Cortex of kidney (tissue), 1 donor: ENCODE data around the gene AANAT.

Experiments used
- DNase-seq: peaks from one replicate; lab custom pipeline; 2025; lab: John Stamatoyannopoulos, UW

The AANAT gene

DNA sequence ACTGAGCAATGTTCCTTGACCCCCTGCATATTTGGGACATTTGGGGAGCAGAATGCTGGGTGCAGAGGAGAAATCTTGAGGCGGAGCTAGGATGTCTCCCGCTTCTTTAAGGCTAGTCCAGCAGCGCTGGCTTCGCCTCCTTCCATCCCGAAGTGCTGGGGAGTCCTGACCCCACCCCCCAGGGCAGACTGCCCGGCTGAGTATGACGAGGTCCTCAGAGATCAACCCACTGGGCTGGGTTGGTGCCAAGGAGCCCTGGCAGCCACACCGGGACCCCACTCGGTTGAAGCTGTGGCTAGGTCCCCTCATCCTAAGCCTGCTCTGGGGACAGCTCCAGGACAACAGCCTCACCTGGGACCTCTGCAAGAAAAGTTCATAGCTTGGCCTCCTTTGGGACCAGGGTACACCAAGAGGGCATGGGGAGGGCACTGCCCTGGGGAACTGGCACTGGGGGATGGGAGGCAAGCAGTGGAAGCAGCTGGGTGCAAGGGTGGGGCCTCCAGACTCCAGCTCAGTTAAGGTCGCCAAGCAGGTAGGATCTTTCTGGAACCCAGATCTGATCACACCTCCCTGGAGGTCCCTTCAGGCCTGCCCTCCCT lies 22.8 kb downstream of the AANAT start:
- no peak for DNase-seq

DNA sequence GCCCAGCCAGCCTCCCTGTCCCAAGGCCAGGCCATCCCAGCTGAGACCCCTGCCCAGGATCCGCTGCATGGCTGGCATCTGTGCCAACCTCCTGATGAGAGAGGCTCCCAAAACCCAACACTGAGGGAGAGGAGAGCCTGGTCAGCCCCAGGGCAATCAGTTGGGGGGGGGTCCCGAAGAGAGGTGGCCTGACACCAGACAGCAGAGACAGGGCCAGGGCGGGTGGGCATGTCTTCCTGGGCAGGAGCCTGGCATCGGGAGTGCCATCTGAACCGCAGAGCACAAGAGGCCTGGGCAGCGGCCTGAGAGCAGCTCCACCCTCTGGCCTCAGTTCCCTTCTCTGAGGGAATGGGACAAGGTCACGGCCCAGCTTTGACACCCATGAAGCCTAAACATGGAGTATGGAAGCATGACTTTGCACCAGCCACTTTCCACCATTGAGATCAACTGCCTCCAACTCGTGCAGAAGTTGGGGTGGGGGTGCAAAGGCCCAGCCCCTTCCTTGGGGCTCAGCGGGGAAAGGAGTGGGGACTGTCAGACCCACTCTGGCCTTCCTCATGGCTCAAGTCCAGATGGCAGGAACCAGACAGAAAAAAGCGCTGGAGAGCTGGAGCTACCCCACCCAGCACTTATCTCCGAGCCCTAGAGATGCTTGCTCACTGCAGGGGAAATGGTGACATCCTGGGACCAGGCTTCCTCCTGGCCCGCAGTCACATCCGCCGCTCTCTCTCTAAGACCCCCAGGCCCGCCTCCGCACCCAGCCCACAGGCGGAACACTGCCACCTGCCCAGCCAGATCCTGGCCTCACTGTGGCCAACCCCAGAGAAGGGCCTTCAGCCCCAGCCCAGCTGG lies 24.1 kb downstream of the AANAT start:
- DNase-seq: no peak

DNA sequence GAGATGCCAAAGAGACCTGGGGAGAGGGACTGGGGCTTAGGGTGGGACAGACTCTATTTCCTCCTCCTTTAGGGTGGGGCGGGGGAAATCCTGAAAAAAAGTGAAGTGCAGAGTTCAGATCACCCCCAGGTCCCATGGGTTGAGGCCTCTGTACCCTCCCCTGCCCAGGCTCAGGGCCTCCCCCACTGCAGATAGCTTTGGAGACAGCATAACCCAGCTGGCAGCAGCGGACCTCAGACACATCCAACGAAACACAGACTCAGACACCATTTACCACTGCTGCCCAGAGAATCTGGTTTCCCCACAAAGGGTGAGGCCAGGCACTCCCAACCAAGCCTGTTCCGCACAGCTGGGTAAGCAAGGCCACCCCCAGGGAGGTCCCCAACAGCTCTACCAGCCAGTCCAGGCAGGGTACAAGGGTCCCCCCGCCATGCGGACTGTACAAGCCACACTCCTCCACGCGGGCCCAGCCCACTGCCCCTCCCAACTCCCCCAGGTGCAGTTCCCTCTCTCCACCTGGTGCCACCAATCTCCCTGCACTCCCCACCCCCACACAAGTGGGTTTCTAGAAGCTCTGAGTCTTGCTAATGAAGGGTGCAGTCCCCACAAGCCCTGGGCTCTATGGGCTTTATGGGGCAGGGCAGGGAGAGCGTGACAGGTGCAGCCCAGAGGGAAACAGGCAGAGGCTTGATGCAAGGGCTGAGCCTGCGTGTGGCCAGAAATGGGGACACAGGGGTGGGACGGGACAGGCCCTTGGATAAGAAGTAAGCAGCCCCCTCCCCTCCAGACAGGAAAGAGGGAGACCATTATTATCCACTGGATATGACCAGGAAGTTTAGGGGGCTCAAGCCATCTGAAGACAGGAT lies 25.0 kb downstream of the AANAT start:
- DNase-seq: no peak

DNA sequence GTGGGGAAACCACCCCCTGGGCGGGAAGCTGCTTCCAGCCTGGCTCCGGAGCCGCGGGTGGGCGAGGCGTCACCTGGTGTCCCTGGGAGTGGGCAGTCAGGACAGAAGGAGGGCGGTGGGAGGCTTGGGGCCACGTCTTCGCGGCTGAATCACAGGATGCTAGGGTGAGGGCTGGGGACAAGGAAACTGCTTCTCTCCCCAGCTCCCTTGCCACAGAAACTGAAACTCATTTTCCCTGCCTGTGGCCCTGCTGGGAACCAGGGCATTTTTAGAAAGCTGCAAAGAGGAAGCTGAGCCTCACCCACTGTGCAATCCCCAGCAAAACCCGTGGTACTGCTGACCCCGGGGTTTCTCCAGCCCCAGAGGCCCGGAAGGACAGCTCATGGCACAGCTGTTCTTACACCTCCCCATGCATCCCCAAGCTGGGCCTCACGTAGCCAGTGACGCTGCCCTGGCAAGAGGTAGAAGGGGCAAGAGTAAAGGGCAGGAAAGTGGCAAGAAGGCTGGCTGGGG lies 25.6 kb downstream of the AANAT start:
- no peak for DNase-seq

DNA sequence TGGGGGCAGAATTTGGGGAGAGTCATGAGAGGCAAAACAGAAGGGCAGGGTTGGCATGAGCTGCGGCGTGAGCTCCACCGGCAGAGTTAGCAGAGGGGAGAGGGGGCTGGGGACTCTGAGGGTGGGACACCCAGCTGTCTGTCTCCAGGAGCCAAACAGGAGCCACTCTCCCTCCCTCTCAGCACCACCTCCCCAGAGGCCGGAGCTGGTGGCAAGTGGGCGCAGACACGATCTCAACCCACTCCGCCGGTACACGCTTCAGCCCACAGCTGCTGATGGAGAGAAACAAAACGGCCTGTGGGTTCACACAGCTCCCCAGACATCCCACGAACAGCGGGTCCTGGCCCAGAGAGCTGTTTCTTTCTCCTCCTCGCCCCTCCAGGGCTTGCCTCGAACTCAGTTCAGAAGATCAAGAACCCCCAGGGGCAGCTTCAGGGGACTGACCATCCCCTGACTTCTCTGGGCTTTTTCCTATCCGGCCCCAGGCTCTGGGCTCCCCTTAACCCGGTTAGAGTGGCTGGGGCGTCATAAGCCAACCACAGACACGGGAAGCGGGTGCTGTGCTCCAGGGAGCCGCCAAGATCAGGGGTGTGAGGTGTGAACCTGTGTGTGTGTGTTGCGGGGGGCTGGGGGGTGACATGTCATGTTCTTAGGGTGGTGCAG lies 26.2 kb downstream of the AANAT start:
- no peak for DNase-seq

DNA sequence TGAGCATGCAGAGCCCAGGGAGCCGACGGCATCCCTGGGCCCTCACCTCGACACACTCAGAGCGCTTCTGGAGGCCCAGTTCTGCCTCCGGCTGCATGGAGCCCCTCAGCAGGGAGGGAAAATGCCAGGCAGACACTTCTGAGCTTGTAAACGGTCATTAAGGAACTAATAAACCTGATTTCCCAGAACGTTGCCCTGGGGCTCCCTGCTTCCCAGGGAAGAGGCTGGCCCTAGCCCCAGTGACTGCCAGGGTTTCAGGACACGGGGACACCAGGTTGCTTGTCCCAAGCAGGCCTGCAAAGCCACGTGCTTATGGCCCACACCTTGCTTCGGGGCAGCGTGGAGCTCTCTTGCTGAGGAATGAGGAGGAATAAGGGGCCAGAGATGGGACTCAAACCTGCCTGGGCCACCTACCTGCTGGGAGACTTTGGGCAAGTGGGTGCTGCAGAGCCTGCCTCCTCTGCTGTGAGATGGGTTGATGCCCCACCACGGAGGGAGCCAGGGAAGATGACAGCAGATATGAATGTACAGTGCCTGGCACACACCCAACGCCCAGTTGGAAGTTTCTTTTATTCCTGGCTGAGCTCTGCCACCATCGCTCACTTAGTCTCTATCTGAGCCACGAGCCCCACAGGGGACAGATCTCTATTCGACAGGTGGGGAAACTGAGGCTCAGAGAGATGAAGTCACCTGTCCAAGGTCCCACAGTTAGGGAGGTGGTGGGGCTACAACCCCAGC lies 28.4 kb downstream of the AANAT start:
- DNase-seq: no peak

DNA sequence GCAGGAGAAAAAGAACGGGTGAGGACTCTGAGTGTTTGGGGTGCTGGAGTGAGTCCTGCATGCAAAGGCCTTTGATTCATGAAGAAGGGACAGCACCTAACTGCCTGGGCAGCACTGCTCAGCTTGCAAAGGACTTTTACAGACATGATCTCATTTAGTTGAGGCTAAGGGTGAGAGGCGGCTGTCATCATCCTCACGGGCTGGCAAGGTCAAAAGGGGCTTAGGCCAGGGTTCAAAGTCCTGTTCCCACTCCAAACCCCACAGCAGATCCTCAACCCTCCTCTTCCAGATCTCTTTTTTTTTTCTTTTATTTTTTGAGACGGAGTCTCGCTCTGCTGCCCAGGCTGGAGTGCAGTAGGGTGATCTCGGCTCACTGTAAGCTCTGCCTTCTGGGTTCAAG lies 29.1 kb downstream of the AANAT start:
- no peak for DNase-seq

DNA sequence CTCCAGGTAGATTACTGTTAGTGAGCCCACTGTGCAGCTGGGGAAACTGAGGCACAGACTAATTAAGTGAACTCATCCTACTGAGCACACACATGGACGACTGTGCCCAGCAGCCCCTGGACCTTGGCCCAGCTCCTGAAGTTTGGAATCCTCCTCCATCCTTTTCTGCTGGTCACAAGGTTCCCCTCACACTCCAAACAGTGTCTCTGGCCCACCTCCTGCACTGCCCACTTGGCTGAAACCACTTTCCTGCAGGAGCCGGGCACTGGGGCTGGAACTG lies 30.2 kb downstream of the AANAT start:
- no peak for DNase-seq

DNA sequence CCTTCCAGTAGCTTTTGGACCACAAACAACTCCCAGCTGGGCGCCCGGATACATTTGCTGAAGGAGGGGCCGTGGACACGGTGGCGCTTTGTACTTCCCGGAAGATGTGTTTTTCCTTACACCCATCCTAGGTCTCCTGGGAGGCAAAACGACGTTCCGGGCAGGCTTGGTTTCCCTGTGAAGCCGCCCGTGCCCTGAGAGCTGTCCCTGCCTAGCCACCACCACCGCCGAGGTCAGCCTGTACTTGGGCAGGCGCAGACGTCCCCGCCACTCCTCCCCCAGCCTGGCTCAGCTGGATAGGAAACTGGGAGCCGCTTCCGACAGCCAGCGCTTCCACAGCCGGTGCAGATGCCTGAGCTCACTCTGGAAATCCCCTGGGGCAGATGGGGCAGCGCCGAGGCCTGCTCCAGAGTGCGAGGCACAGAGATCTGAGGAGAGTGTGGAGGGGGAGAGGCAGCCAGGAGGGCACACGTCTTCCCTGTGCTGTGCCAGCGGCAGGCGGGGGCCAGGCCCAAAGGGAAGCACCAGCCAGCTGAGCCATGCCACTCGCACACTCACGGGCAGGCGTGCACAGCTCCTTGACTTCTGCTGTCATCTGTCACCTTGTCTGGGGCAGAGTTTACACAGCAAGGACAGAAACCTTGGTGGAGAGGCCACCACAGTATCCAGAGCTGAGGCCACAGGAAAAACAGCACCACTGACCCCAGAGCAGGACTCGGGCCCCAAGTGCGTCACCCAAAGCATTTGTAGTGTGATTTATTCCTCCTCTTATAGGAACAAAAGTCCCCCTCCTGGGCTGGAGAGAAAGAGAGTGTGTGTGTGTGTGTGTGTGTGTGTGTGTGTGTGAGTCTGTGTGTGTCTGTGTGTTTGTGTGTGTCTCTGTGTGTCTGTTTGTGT lies 30.8 kb downstream of the AANAT start:
- DNase-seq: no peak

DNA sequence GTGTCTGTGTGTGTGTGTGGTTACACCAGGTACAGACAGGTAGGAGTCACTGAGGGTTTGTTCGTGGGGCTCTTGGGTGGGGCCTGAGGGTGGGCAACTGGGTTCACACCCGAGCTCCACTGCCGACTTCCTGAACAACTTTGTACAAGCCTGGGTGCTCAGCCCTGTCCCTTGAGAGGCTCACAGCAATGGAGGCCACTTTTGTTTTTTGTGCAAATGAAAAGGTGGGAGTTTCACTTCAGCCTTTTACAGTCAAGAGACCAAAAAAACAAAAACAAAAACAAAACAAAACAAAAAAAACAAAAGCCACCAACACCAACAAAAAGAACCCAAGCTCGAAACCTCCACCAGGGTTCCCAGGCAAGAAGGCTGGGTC lies 31.5 kb downstream of the AANAT start:
- DNase-seq: no peak

DNA sequence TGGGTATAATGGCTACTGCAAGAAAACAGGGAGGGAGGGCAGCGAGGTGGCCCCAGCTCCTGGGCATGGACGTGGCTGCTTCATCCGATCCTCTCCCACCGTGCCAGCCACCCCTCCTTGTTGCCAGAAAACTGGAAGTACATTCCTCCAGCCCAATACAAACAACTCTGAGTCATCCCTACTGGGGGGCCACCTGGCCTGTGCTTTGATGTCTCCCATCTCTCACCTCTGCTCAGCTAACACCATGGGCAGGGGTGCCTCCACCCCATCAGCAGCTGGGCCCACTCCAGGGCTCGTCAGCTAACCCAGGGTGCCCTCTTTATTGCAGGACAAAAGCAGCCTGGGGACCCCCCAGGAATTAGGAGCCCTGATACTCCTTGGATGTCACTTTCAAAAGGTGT lies 31.9 kb downstream of the AANAT start:
- no peak for DNase-seq

DNA sequence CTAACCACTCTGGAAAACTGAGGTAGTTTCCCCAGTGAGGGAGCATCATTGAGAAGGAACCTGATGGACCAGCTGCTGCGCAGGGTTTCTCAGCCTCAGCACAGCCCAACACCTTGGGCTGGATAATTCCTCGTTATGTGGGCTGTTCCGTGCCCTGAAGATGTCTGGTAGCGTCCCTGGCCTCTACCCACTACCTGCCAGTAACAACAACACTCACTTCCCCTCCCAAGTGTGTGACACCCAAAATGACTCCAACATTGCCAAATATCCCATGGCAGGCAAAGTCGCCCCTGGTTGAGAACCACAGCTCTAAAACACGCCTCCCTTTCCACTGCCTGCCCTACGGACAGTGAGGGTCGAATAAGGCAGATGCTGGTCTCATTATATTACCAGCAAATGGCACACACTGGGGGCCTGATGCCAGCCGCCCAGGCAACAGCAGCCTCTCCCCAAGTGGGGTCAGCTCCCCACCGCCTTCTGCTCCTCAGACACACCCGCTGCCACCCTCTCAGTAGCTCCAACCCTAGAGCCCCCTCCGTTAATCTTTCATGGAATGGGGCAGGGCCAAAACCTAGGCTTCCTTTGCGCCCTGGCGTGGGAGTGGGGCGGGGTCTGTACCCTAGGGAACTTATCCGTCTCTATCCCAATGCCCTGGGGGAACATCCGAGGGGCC lies 32.8 kb downstream of the AANAT start:
- no peak for DNase-seq

DNA sequence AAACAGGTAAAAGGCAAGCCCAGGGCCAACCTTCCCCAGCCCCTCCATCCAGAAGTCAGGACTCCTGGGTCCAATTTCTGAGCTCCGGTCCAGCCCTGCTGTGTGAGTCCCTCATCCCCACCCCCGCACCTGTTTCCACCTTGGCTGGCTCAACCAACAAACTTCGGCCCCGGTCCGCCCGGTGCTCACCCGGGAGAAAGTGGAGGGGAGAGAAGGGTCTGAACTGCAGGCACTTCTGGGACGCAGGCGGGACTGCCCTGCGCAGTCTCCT lies 33.3 kb downstream of the AANAT start:
- no peak for DNase-seq

DNA sequence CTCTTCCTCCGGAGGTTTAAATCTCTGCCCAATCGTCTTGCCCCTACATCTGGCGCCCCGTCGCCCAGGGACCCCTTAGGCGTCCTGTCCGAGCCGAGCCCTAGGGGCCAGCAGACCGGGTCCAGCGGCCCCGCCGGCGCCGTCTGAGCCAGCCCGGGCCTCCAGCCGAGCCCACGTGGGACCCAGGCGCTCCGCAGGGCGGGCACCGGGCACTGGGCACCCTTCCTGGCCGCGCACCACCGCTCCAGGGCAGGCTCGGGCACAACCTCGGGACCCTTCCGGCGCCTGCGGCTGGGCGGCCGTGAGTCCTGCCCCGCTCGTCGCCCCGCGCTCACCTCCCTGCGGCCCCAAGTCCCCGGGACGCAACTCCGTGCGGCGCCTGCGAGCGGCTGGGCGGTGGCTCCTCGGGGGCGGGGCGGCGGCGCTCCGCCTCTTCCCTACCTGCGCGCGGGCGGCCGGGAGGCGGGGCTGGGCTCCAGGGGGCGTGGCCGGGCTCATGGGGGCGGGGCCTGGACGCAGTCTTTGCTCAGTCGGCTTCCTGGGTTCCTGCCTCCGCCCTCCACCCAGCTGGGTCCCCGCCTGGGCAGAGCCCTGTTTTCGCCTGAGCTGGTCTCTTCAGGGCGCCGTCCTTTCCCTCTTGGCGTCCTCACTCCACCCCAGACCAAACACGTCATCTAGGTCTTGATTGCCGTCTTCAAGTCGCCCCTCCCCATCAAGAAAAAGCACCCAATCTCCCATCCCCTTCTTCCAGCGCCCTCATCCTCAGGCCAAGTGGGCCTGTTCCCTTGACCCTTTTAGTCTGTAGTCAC lies 33.8 kb downstream of the AANAT start, which contains the start of gene RHBDF2:
TSS of gene RHBDF2 (minus strand) at position 406 of the 809 bp plus-strand sequence. CDS start 19,899 bp downstream, outside the sequence.
- DNase-seq: no peak

DNA sequence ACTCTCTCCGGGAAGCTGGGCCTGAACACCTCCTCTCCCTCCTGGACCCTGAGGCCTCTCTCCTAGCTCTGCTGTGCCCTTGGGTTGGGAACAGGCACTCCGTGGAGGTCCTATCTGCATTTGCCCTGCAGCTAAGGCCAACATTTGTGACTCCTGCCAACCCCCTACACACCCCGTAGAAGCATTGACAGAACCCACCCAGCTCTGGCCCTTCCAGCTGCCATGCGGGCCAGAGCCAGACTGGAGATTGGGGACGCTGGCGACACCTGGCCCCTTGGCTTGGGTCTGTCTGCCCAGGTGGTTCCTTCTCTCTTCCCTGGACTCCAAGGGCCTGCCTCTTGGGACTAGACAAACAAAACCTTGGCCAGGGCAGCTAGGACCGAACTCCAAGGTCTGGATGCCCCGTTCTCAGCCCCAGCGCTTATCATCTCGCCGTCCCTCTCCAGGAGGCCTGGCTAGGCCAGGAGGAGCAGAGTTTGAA lies 34.5 kb downstream of the AANAT start:
- DNase-seq: no peak

DNA sequence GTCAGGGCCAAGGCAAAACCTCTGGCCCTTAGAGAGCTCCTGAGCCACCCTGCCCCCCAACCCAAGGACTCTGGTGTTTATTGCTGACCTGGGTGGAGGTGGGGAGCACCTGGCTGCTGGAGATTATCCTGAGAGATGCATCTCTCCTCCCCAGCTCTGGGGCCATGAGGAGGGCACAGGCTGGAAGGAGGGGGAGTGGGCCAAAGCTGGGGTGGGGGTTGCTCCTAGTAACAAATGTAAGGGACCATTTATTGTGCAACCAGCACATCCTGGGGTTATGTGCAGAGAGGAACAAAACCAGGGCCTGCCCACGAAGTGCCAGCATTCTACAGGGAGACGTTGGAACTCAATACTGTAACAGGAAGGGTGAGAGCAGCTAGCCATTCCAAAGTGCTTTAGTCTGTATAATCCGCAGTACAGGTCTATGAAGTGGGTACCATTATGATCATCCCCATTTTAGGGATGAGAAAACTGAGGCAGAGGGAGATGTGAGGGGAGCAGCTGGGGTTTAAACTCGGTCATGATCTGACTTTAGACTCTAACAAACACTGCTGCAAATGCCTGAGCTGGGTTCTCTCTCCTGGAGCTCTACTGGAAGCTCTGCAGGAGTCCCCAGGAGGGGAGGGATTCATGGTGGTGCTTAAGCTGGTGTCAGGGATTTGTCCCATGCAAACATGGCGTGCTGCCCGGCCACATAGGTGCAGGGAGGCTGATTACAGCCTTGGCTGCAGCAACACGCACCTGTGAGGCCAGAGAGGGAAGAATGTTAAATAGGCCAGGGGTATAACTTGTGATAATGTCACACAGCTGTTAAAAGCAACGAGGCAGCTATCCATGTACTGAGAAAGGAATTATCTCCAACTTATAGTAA lies 35.2 kb downstream of the AANAT start:
- no peak for DNase-seq

DNA sequence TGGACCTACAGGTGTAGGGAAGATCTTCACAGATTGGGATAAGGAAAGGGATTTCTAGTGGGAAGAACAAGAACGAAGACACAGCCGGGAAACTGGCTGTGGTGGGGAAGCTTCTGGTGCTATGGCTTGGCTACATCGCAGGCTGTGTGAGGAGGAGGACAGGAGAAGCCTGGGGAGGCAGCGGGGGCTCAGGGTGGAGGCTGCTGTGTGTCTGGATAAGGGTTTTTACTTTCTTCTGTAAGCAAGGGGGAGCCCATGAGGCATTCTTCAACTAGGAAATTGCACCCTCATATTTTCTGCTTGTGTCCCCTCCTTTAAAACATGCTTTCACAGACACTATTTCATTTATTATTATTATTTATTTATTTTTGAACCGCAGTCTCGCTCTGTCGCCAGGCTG lies 36.7 kb downstream of the AANAT start:
- no peak for DNase-seq
